Mesenchymal stem cell (in vitro differentiated cells and primary cell): ENCODE results near the gene RASD1.

ENCODE experiments used
- DNase-seq: peaks from one replicate; pipeline ENCODE4 v3.0.0-alpha.2; 2013
- H2AFZ ChIP-seq: one replicate; pipeline ENCODE4 v1.6.1; 2013; ENCODE audit warnings: low read depth, mild to moderate bottlenecking, control low read depth, inconsistent platforms, low read length, moderate library complexity
- H2AK5ac ChIP-seq: 2 replicates; pipeline ENCODE4 v1.6.1; 2013; ENCODE audit warnings: low read length, moderate library complexity, mild to moderate bottlenecking, inconsistent platforms; ENCODE audit not compliant: severe bottlenecking
- H2BK120ac ChIP-seq: one replicate; pipeline ENCODE4 v1.6.1; 2013; ENCODE audit warnings: low read depth, mild to moderate bottlenecking, inconsistent platforms, low read length, moderate library complexity
- H2BK12ac ChIP-seq, 2 experiments: one replicate each; pipeline ENCODE4 v1.6.1; 2013; ENCODE audit warnings: inconsistent platforms in 2 of 2, low read length in 2 of 2, mild to moderate bottlenecking in 2 of 2, moderate library complexity in 2 of 2, control low read depth in 1 of 2
- H2BK15ac ChIP-seq: one replicate; pipeline ENCODE4 v1.6.1; 2013; ENCODE audit warnings: mild to moderate bottlenecking, low read depth, inconsistent platforms; ENCODE audit not compliant: poor library complexity, severe bottlenecking
- H2BK5ac ChIP-seq: 2 replicates; pipeline ENCODE4 v1.6.1; 2013; ENCODE audit warnings: low read depth, mild to moderate bottlenecking, low read length, control low read depth, inconsistent platforms; ENCODE audit not compliant: poor library complexity, severe bottlenecking
- H3K14ac ChIP-seq, 2 experiments: one replicate each; pipeline ENCODE4 v1.6.1; 2013; ENCODE audit warnings: inconsistent platforms in 2 of 2, low read length in 2 of 2, control low read depth in 1 of 2, mild to moderate bottlenecking in 1 of 2, moderate library complexity in 1 of 2
- H3K18ac ChIP-seq, 2 experiments: one replicate each; pipeline ENCODE4 v1.6.1; 2013; ENCODE audit warnings: inconsistent platforms in 2 of 2, low read length in 2 of 2, control low read depth in 1 of 2, low read depth in 1 of 2, mild to moderate bottlenecking in 1 of 2
- H3K23ac ChIP-seq, 2 experiments: one replicate each; pipeline ENCODE4 v1.6.1; 2013; ENCODE audit warnings: inconsistent platforms in 2 of 2, low read length in 2 of 2, mild to moderate bottlenecking in 2 of 2, moderate library complexity in 2 of 2, control low read depth in 1 of 2
- H3K27ac ChIP-seq: 2 replicates; pipeline ENCODE4 v1.5.1; 2013; ENCODE audit warnings: mild to moderate bottlenecking, moderate library complexity, low read length, control low read depth, inconsistent platforms; ENCODE audit not compliant: poor library complexity, severe bottlenecking
- H3K27me3 ChIP-seq, 2 experiments: 2 replicates each; pipeline versions ENCODE4 v1.6.1 to v1.7.0; 2013; ENCODE audit warnings: low read length in 2 of 2, mild to moderate bottlenecking in 2 of 2, moderate library complexity in 2 of 2, control low read depth in 1 of 2, inconsistent platforms in 1 of 2; ENCODE audit not compliant: control insufficient read depth in 1 of 2, insufficient read depth in 1 of 2
- H3K36me3 ChIP-seq, 2 experiments: 2 replicates each; pipeline versions ENCODE4 v1.6.1 to v1.7.0; 2013; ENCODE audit warnings: low read length in 2 of 2, control low read depth in 1 of 2, inconsistent platforms in 1 of 2, low read depth in 1 of 2, mild to moderate bottlenecking in 1 of 2; ENCODE audit not compliant: insufficient read depth in 2 of 2, control insufficient read depth in 1 of 2
- H3K4ac ChIP-seq, 2 experiments: one replicate each; pipeline ENCODE4 v1.6.1; 2013; ENCODE audit warnings: inconsistent platforms in 2 of 2, low read length in 2 of 2, mild to moderate bottlenecking in 2 of 2, moderate library complexity in 2 of 2, control low read depth in 1 of 2, low read depth in 1 of 2
- H3K4me1 ChIP-seq: 2 replicates; pipeline ENCODE4 v1.6.1; 2013; ENCODE audit warnings: low read depth, low read length, control low read depth; ENCODE audit not compliant: control insufficient read depth, insufficient read depth
- H3K4me2 ChIP-seq: 2 replicates; pipeline ENCODE4 v1.6.1; 2013; ENCODE audit warnings: low read length, mild to moderate bottlenecking, inconsistent platforms; ENCODE audit not compliant: poor library complexity, severe bottlenecking
- H3K4me3 ChIP-seq, 2 experiments: 2 replicates each; pipeline versions ENCODE4 v1.5.1 to v1.7.0; 2013; ENCODE audit warnings: low read length in 2 of 2, mild to moderate bottlenecking in 2 of 2, control low read depth in 1 of 2, low read depth in 1 of 2; ENCODE audit not compliant: insufficient read depth in 1 of 2
- H3K79me1 ChIP-seq: replicated peaks from 2 replicates; pipeline ENCODE4 v1.6.1; 2013; ENCODE audit warnings: mild to moderate bottlenecking, control low read depth, low read length, inconsistent platforms; ENCODE audit not compliant: poor library complexity, severe bottlenecking
- H3K9ac ChIP-seq: 2 replicates; pipeline ENCODE4 v1.7.0; 2013; ENCODE audit warnings: mild to moderate bottlenecking, low read length, moderate library complexity
- H3K9me3 ChIP-seq: 2 replicates; pipeline ENCODE4 v1.7.0; 2013; ENCODE audit warnings: mild to moderate bottlenecking, low read length; ENCODE audit not compliant: control insufficient read depth
- H4K8ac ChIP-seq: one replicate; pipeline ENCODE4 v1.6.1; 2013; ENCODE audit warnings: inconsistent platforms, mild to moderate bottlenecking, low read length, moderate library complexity
- H4K91ac ChIP-seq: one replicate; pipeline ENCODE4 v1.6.1; 2013; ENCODE audit warnings: mild to moderate bottlenecking, low read length, inconsistent platforms
- WGBS: methylation state at CpG from one replicate; pipeline ENCODE4 v1.1.7; 2013; ENCODE audit warnings: mixed read lengths; 5-methylcytosine and 5-hydroxymethylcytosine counted together

RASD1 gene

GRCh38 chr17:17508646-17509591 lies 12.7 kb upstream of the RASD1 start:
- Histone ChIP-seq H3K14ac (no peak overlapping the region), H3K9me3 (no peaks in the 10 kb centered on the region), H3K9ac (no peak overlapping the region), H3K4ac (no peak overlapping the region), H3K4me2 (no peak overlapping the region), H3K23ac (no peak overlapping the region), H3K27me3 (peaks cover 0 to 31% of the 10 kb centered on the region in 2 experiments), H2AK5ac (no peak overlapping the region), H3K4me1 (peaks cover 31% of the 10 kb centered on the region), H3K4me3 (no peak overlapping the region), H3K27ac (no peak overlapping the region), H4K91ac (no peak overlapping the region), H4K8ac (no peak overlapping the region), H3K18ac (no peak overlapping the region), H2BK15ac (no peak overlapping the region), H2BK12ac (no peak overlapping the region), H3K36me3 (peaks cover 0 to 6% of the 10 kb centered on the region in 2 experiments), H2BK120ac (no peak overlapping the region), H2AFZ (no peak overlapping the region), H3K79me1 (no peaks in the 10 kb centered on the region), H2BK5ac (no peak overlapping the region)
- 94% methylated on average over 33 of the region's 33 CpGs for WGBS
- no peak for DNase-seq

DNA sequence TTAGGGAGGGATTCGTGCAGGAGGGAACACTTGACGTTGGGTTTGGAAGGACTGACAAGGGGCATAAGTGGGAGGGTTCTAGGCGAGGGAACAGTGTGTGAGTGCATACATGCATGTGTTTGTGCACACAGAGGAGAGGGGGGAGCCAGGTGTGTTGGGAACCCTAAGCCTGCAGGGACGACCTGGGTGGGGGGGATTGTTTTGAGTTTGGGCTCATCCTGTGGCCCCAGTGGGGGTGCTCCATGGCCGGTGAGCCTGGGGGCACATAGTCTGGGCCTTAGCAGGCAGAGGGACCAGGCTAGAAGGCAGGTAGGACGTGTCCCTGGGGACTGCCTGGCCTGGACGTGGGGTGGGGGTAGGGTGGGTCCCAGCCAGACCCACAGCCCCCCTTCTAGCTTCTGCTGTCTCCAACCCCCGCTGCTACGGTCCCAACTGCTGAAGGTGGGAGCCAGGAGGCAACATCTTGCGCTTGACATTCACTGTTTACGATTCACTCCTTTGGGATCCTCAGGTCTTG lies 11.9 kb upstream of the RASD1 start:
- Histone ChIP-seq H2AK5ac (no peak overlapping the region), H2BK12ac (no peak overlapping the region), H3K14ac (no peak overlapping the region), H3K36me3 (peaks cover 0 to 6% of the 10 kb centered on the region in 2 experiments), H3K4ac (no peak overlapping the region), H3K27ac (no peak overlapping the region), H2AFZ (no peak overlapping the region), H3K9me3 (no peaks in the 10 kb centered on the region), H3K4me3 (no peak overlapping the region), H3K9ac (no peak overlapping the region), H2BK5ac (no peak overlapping the region), H3K27me3 (peaks cover 2 to 31% of the 10 kb centered on the region in 2 experiments), H2BK15ac (no peak overlapping the region), H3K79me1 (no peaks in the 10 kb centered on the region), H3K18ac (no peak overlapping the region), H3K23ac (no peak overlapping the region), H4K8ac (no peak overlapping the region), H4K91ac (no peak overlapping the region), H3K4me1 (peaks cover 31% of the 10 kb centered on the region), H3K4me2 (no peak overlapping the region), H2BK120ac (no peak overlapping the region)
- DNase-seq, result no peak
- WGBS, result 84% methylated on average over 10 of the region's 11 CpGs

- peaks cover 8 to 31% of the 10 kb centered on the region in 2 experiments for H3K27me3 ChIP-seq
- no peak overlapping the region for H3K4ac ChIP-seq
- no peak for DNase-seq
- H3K27ac ChIP-seq, result no peak overlapping the region
- no peaks in the 10 kb centered on the region for H3K79me1 ChIP-seq
- no peak overlapping the region for H3K14ac ChIP-seq
- H2BK15ac ChIP-seq, result no peak overlapping the region
- peaks cover 0 to 6% of the 10 kb centered on the region in 2 experiments for H3K36me3 ChIP-seq
- H4K91ac ChIP-seq, result no peak overlapping the region
- H4K8ac ChIP-seq, result no peak overlapping the region
- H3K23ac ChIP-seq, result no peak overlapping the region
- no peak overlapping the region for H3K4me3 ChIP-seq
- H2AFZ ChIP-seq, result no peak overlapping the region
- no peak overlapping the region for H3K4me2 ChIP-seq
- no peaks in the 10 kb centered on the region for H3K9me3 ChIP-seq
- no peak overlapping the region for H2BK12ac ChIP-seq
- H3K4me1 ChIP-seq, result peaks cover 25% of the 10 kb centered on the region
- 82% methylated on average over 16 of the region's 16 CpGs for WGBS
- no peak overlapping the region for H3K18ac ChIP-seq
- no peak overlapping the region for H2BK5ac ChIP-seq
- no peak overlapping the region for H2BK120ac ChIP-seq
- no peak overlapping the region for H2AK5ac ChIP-seq
- H3K9ac ChIP-seq, result no peak overlapping the region
Observed at GRCh38 chr17:17507465-17508011, 11.3 kb upstream of the RASD1 start.

- no peak overlapping the region for H3K4me3 ChIP-seq
- H2AFZ ChIP-seq, result no peak overlapping the region
- no peak overlapping the region for H3K4me2 ChIP-seq
- H4K91ac ChIP-seq, result no peak overlapping the region
- no peak overlapping the region for H2BK15ac ChIP-seq
- H3K27ac ChIP-seq, result no peak overlapping the region
- no peak overlapping the region for H3K14ac ChIP-seq
- DNase-seq, result no peak
- no peak overlapping the region for H3K4ac ChIP-seq
- no peak overlapping the region for H2BK5ac ChIP-seq
- H2AK5ac ChIP-seq, result no peak overlapping the region
- no peak overlapping the region for H4K8ac ChIP-seq
- H3K79me1 ChIP-seq, result no peaks in the 10 kb centered on the region
- no peak overlapping the region for H3K9ac ChIP-seq
- H3K27me3 ChIP-seq, result peaks cover 11 to 36% of the 10 kb centered on the region in 2 experiments
- H3K23ac ChIP-seq, result no peak overlapping the region
- H3K18ac ChIP-seq, result no peak overlapping the region
- peaks cover 0 to 6% of the 10 kb centered on the region in 2 experiments for H3K36me3 ChIP-seq
- 92% methylated on average over 13 of the region's 17 CpGs for WGBS
- H3K4me1 ChIP-seq, result peaks cover 20% of the 10 kb centered on the region
- H2BK12ac ChIP-seq, result no peak overlapping the region
- H2BK120ac ChIP-seq, result no peak overlapping the region
- no peaks in the 10 kb centered on the region for H3K9me3 ChIP-seq
Observed at GRCh38 chr17:17506893-17507464, 10.8 kb upstream of the RASD1 start.
